ENCODE data around the gene RYR1.

- no peak for TF ChIP-seq CTCF (IDR thresholded peaks at IDR 0.05)
- no peak for TF ChIP-seq POLR2A (IDR thresholded peaks at IDR 0.05)
Observed at GRCh38 chr19:38455031-38455430, 21.5 kb downstream of the RYR1 start.
